Endothelial cell (in vitro differentiated cells): ENCODE data around the gene PRSS21. TPM values are rescaled to one million over a fixed set of nuclear protein-coding genes. Genes with fewer than 3 reads are reported as not detected.

Source experiments
- DNase-seq: peaks from one replicate; pipeline ENCODE4 v3.0.0; 2021; ENCODE audit warnings: low spot score
- H3K27ac Mint-ChIP-seq: one replicate; pipeline ENCODE4 v1.8.0; 2021; ENCODE audit warnings: mixed read lengths, inconsistent platforms; ENCODE audit not compliant: unreplicated experiment
- H3K27me3 Mint-ChIP-seq: one replicate; pipeline ENCODE4 v1.8.0; 2021; ENCODE audit warnings: mild to moderate bottlenecking, moderate library complexity, mixed read lengths, inconsistent platforms; ENCODE audit not compliant: unreplicated experiment
- H3K36me3 Mint-ChIP-seq: one replicate; pipeline ENCODE4 v1.8.0; 2021; ENCODE audit warnings: mild to moderate bottlenecking, low read depth, mixed read lengths, inconsistent platforms; ENCODE audit not compliant: unreplicated experiment
- H3K4me1 Mint-ChIP-seq: one replicate; pipeline ENCODE4 v1.8.0; 2021; ENCODE audit warnings: mild to moderate bottlenecking, mixed read lengths, inconsistent platforms; ENCODE audit not compliant: unreplicated experiment
- H3K4me3 Mint-ChIP-seq: one replicate; pipeline ENCODE4 v1.8.0; 2021; ENCODE audit warnings: mild to moderate bottlenecking, mixed read lengths, inconsistent platforms; ENCODE audit not compliant: unreplicated experiment
- H3K9me3 Mint-ChIP-seq: one replicate; pipeline ENCODE4 v1.8.0; 2021; ENCODE audit warnings: mixed read lengths, inconsistent platforms; ENCODE audit not compliant: unreplicated experiment
- total RNA-seq: library from RNA; stranded (reverse); fragmentation: NEBNext Ultra II Directional; extraction: Animal tissue kit (Norgen Biotek cat#: 25700); gene quantifications from one replicate; pipeline ENCODE4 v1.2.1, GENCODE V29; 2021; ENCODE audit not compliant: unreplicated experiment
- TF ChIP-seq, protein P1 (sequence below): fragments of 200-600 bp; sonication (generic); IDR thresholded peaks from one replicate; pipeline ENCODE4 v1.5.0; 2021; ENCODE audit warnings: antibody characterized with exemption; ENCODE audit not compliant: unreplicated experiment

Gene PRSS21
- total RNA-seq, 1 donor from 2014 or later = not detected

DNA sequence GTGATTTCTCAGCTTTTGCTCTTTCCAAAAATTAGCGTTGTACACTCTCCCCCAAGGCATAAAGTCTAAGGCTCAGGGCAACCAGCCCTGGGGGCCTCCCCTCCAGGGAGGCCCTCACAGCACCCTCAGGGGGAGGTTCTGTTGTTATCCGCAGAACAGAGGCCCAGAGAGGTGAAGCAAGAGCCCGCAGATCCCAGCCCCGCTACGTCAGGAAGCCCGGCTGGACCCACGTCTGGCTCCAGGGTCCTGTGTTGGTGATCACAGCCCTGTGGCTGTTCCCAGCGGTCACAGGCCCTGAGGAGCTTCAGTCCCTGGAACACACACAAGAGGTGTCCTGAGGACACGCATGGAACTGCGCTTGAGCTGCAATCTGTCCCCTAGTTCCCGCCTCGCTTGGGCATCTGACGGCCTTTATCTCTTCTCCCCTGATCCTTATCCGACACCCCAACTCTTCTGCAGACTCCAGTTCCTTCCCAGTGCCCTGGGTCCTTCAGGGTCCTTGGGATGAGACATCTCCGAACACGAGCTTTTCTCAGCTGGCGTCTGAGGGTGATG lies 11.9 kb downstream of the PRSS21 start:
- TF ChIP-seq, protein P1, sequence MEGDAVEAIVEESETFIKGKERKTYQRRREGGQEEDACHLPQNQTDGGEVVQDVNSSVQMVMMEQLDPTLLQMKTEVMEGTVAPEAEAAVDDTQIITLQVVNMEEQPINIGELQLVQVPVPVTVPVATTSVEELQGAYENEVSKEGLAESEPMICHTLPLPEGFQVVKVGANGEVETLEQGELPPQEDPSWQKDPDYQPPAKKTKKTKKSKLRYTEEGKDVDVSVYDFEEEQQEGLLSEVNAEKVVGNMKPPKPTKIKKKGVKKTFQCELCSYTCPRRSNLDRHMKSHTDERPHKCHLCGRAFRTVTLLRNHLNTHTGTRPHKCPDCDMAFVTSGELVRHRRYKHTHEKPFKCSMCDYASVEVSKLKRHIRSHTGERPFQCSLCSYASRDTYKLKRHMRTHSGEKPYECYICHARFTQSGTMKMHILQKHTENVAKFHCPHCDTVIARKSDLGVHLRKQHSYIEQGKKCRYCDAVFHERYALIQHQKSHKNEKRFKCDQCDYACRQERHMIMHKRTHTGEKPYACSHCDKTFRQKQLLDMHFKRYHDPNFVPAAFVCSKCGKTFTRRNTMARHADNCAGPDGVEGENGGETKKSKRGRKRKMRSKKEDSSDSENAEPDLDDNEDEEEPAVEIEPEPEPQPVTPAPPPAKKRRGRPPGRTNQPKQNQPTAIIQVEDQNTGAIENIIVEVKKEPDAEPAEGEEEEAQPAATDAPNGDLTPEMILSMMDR = no peak
- Mint-ChIP-seq H3K4me1 (peaks cover 7% of the 10 kb centered on the region), H3K9me3 (no peaks in the 10 kb centered on the region), H3K27me3 (peaks cover 14% of the 10 kb centered on the region), H3K36me3 (no peaks in the 10 kb centered on the region), H3K27ac (no peak overlapping the region), H3K4me3 (no peak overlapping the region)
- DNase-seq = no peak

DNA sequence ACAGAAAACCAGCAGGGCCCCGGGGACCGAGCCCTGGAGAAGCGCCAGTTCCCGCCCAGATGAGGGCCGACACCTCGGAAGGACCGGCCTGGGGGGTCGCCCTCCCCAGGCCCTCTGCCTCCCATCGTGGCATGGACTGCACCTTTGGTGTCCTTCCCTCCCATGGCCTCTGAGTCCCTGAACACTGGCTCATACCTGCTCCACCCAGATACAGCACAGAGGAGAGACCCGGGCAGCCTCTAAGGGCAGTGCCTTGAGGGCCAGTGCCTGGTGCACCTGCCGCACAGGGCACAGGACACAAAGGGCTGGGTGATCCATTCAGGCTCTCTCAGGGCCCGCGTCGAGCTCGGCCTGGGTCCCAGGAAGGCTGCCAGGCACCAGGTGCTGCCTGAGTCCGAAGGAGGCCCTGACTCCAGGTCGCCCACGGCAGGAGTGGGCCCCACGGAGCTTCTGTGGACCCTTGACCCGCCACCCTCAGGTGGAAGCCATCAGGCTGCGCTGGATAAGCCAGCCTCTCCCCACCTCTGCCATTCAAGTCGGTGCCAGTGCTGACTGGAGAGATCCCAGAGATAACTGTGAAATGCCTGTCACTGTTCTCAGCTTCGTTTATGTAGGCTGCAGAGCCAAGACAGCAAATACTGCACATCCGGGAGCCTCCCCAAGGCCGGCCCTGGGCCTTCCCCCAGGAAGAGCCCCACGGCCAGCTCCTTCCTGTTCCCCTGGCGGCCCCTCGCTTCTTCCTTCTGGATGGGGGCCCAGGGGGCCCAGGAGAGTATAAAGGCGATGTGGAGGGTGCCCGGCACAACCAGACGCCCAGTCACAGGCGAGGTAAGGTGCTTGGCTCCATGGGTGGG lies 12.7 kb downstream of the PRSS21 start, which contains the start of gene ZG16B:
TSS of gene ZG16B (plus strand) at position 803 of the 854 bp plus-strand sequence. CDS start 139 bp downstream, outside the sequence.
- H3K4me3 Mint-ChIP-seq = no peak within 1 kb of the TSS
- H3K4me1 Mint-ChIP-seq = peaks cover 7% of the 10 kb centered on the region
- TF ChIP-seq, protein P1 = no peak
- no peaks in the 10 kb centered on the region for H3K36me3 Mint-ChIP-seq
- no peaks in the 10 kb centered on the region for H3K9me3 Mint-ChIP-seq
- H3K27ac Mint-ChIP-seq = no peak within 1 kb of the TSS
- no peak for DNase-seq
- peaks cover 12% of the 10 kb centered on the region for H3K27me3 Mint-ChIP-seq

DNA sequence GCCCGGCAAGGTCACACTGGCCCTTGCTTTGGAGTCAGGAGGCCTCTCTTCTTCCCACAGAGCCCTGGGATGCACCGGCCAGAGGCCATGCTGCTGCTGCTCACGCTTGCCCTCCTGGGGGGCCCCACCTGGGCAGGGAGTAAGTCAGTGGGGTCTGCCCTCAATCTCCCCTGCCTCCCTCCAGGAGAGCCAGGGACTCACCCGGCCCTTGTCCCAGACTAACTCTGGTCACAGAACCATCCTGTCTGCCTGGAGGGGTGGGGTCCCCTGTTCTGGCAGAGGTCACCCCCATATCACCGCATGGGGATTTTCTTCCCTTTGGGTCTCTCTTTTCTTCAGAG lies 13.3 kb downstream of the PRSS21 start:
- no peak overlapping the region for H3K4me3 Mint-ChIP-seq
- no peak overlapping the region for H3K27ac Mint-ChIP-seq
- no peaks in the 10 kb centered on the region for H3K36me3 Mint-ChIP-seq
- no peaks in the 10 kb centered on the region for H3K9me3 Mint-ChIP-seq
- no peak for DNase-seq
- TF ChIP-seq, protein P1 = no peak
- H3K4me1 Mint-ChIP-seq = peaks cover 7% of the 10 kb centered on the region
- H3K27me3 Mint-ChIP-seq = peaks cover 14% of the 10 kb centered on the region

DNA sequence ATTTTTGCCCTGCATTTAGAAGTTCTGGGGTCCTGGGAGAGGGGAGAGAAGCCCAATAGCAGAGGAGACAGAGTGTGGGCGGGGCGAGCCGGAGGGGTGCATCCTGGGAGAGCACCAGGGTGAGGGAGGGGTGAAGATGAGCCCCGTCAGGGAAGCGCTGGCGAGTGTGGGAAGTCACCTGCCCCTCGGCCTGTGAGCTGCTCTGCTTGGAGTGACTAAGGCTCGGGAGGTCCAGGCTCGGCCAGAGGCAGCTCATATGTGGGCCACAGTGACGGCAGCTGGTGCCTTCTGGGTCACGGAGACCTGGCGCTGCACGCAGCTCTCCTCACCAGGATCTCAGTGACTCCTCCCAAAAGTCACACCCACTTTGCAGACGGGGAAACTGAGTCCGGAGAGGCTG lies 14.2 kb downstream of the PRSS21 start:
- Mint-ChIP-seq H3K27me3 (peaks cover 13% of the 10 kb centered on the region), H3K9me3 (no peaks in the 10 kb centered on the region), H3K36me3 (no peaks in the 10 kb centered on the region), H3K4me3 (no peak overlapping the region), H3K27ac (no peak overlapping the region), H3K4me1 (peaks cover 7% of the 10 kb centered on the region)
- TF ChIP-seq, protein P1 = no peak
- no peak for DNase-seq

DNA sequence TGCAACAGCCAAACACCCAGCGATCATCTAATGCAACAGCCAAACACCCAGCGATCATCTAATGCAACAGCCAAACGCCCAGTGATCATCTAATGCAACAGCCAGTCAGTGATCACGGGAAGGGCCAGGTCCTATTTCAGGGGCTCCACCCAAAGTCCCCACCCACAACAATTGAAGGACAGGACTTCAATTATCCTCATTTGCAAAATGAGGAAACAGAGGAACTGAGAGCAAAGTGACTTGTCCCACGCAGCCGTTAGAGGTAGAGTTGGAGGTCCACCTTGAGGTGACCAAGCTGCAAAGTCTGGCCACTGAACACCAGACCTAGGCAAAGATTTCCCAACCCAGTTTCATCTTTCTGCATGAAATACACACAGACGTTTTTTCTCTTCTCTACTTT lies 16.7 kb downstream of the PRSS21 start:
- DNase-seq = no peak
- H3K27ac Mint-ChIP-seq = no peak overlapping the region

More for the DNA sequence above, 16.7 kb downstream of the PRSS21 start:
- no peaks in the 10 kb centered on the region for H3K9me3 Mint-ChIP-seq
- H3K4me3 Mint-ChIP-seq = no peak overlapping the region
- peaks cover 18% of the 10 kb centered on the region for H3K27me3 Mint-ChIP-seq
- peaks cover 10% of the 10 kb centered on the region for H3K36me3 Mint-ChIP-seq
- peaks cover 14% of the 10 kb centered on the region for H3K4me1 Mint-ChIP-seq
- TF ChIP-seq, protein P1 = no peak
